Tibial artery (tissue), 4 donors: ENCODE results near the gene TMC5.
A peak's percentile ranks its signal among the peaks of the same experiment; 100 is the strongest.

Experiments used
- DNase-seq, 2 donors: peaks; one replicate each; pipeline ENCODE4 v3.0.0-alpha.2; 2019
- H3K27ac ChIP-seq, 2 donors: fragments of 200-600 bp; sonication (generic) in 1 of 2; 1 replicate in 1 of 2; 2 replicates in 1 of 2; pipeline ENCODE4 v1.5.1; 2018 to 2019; ENCODE audit warnings: mild to moderate bottlenecking in 1 of 2
- H3K27me3 ChIP-seq, 2 donors: fragments of 200-600 bp; sonication (generic) in 1 of 2; one replicate each; pipeline versions ENCODE4 v1.5.1 to v1.6.0; 2016 to 2019
- H3K36me3 ChIP-seq, 3 donors: fragments of 200-600 bp; sonication (generic) in 2 of 3; one replicate each; pipeline ENCODE4 v1.5.1; 2016 to 2019; ENCODE audit warnings: mild to moderate bottlenecking in 2 of 3
- H3K4me1 ChIP-seq, 4 donors: fragments of 200-600 bp; sonication (generic) in 2 of 4; 1 replicate in 3 of 4; 2 replicates in 1 of 4; pipeline ENCODE4 v1.5.1; 2016 to 2019
- H3K4me3 ChIP-seq, 2 donors: fragments of 200-600 bp; sonication (generic) in 1 of 2; 1 replicate in 1 of 2; 2 replicates in 1 of 2; pipeline ENCODE4 v1.5.1; 2018 to 2019; ENCODE audit warnings: mild to moderate bottlenecking in 2 of 2
- H3K9me3 ChIP-seq, 3 donors: fragments of 200-600 bp; sonication (generic) in 1 of 3; one replicate each; pipeline ENCODE4 v1.5.1; 2016 to 2019
- CTCF ChIP-seq, 2 experiments: fragments of 200-600 bp in 1 of 2; fragments of 450-650 bp in 1 of 2; IDR thresholded peaks; one replicate each; pipeline ENCODE4 v1.5.1; 2017 to 2019; ENCODE audit warnings: antibody characterized with exemption in 2 of 2, mild to moderate bottlenecking in 1 of 2, moderate library complexity in 1 of 2
- intact Hi-C: fragments of 100-400 bp; cut with DNase I; formaldehyde crosslinking; loops from one replicate; pipeline ENCODE4 v1.15.0; 2023; ENCODE audit warnings: low total_unique reads

Gene TMC5

GRCh38 chr16:19524616-19525384, 107.1 kb downstream of the TMC5 start:
- DNase-seq, result no peak
- H3K4me3 ChIP-seq, result peak overlapping the region; percentile 91 to 96
- H3K36me3 ChIP-seq, result peaks cover 10 to 14% (median 11%) of the 10 kb centered on the region in 3 donors
- no peak for TF ChIP-seq CTCF (IDR thresholded peaks at IDR 0.05)
- H3K27ac ChIP-seq, result peak overlapping the region; percentile 74
- H3K4me1 ChIP-seq, result peaks cover 0 to 36% (median 23%) of the 10 kb centered on the region in 4 donors
- no peaks in the 10 kb centered on the region for H3K27me3 ChIP-seq
- intact Hi-C loops, result no loop called here
- no peaks in the 10 kb centered on the region for H3K9me3 ChIP-seq

- Histone ChIP-seq H3K36me3 (peaks cover 10 to 14% (median 11%) of the 10 kb centered on the region in 3 donors), H3K27me3 (no peaks in the 10 kb centered on the region), H3K4me1 (peaks cover 0 to 30% (median 20%) of the 10 kb centered on the region in 4 donors), H3K27ac (peak overlapping the region in 1 of 2 donors; percentile 74), H3K4me3 (peak overlapping the region; percentile 91 to 96), H3K9me3 (no peaks in the 10 kb centered on the region)
- intact Hi-C loops, result no loop called here
- TF ChIP-seq CTCF (IDR thresholded peaks at IDR 0.05), result no peak
- DNase-seq, result no peak
These were observed 107.7 kb downstream of the TMC5 start for GRCh38 chr16:19525385-19525723.

GRCh38 chr16:19527161-19527560, 109.5 kb downstream of the TMC5 start:
- intact Hi-C loops, result no loop called here
- H3K4me3 ChIP-seq, result no peak overlapping the region
- peaks cover 0 to 20% (median 13%) of the 10 kb centered on the region in 4 donors for H3K4me1 ChIP-seq
- H3K9me3 ChIP-seq, result no peaks in the 10 kb centered on the region
- no peak for TF ChIP-seq CTCF (IDR thresholded peaks at IDR 0.05)
- DNase-seq, result no peak
- H3K27ac ChIP-seq, result no peak overlapping the region
- H3K36me3 ChIP-seq, result peaks cover 10 to 19% (median 11%) of the 10 kb centered on the region in 3 donors
- no peaks in the 10 kb centered on the region for H3K27me3 ChIP-seq

- DNase-seq, result no peak
- intact Hi-C loops, result no loop called here
These were observed 111.0 kb downstream of the TMC5 start for GRCh38 chr16:19528666-19529065.

GRCh38 chr16:19532601-19533000, 114.9 kb downstream of the TMC5 start:
- DNase-seq, result no peak

More at GRCh38 chr16:19528666-19529065, 111.0 kb downstream of the TMC5 start:
- H3K27me3 ChIP-seq, result no peaks in the 10 kb centered on the region
- H3K4me3 ChIP-seq, result no peak overlapping the region
- peaks cover 11 to 27% (median 16%) of the 10 kb centered on the region in 3 donors for H3K36me3 ChIP-seq
- H3K4me1 ChIP-seq, result peaks cover 0 to 15% (median 10%) of the 10 kb centered on the region in 4 donors
- no peaks in the 10 kb centered on the region for H3K9me3 ChIP-seq
- no peak for TF ChIP-seq CTCF (IDR thresholded peaks at IDR 0.05)
- no peak overlapping the region for H3K27ac ChIP-seq

More at GRCh38 chr16:19532601-19533000, 114.9 kb downstream of the TMC5 start:
- Histone ChIP-seq H3K4me3 (no peak overlapping the region), H3K36me3 (peaks cover 20 to 56% (median 25%) of the 10 kb centered on the region in 3 donors), H3K27ac (no peak overlapping the region), H3K9me3 (no peaks in the 10 kb centered on the region), H3K27me3 (no peaks in the 10 kb centered on the region), H3K4me1 (no peaks in the 10 kb centered on the region)
- TF ChIP-seq CTCF (IDR thresholded peaks at IDR 0.05), result no peak
- intact Hi-C loops, result no loop called here
